Measurements from ENCODE around the gene CCDC85B. TPM values are rescaled to one million over a fixed set of nuclear protein-coding genes. Genes with fewer than 3 reads are reported as not detected.

CCDC85B gene
- total and polyA plus RNA-seq, 8 donors: 7.0 to 68.9 (median 29.7) TPM

DNA sequence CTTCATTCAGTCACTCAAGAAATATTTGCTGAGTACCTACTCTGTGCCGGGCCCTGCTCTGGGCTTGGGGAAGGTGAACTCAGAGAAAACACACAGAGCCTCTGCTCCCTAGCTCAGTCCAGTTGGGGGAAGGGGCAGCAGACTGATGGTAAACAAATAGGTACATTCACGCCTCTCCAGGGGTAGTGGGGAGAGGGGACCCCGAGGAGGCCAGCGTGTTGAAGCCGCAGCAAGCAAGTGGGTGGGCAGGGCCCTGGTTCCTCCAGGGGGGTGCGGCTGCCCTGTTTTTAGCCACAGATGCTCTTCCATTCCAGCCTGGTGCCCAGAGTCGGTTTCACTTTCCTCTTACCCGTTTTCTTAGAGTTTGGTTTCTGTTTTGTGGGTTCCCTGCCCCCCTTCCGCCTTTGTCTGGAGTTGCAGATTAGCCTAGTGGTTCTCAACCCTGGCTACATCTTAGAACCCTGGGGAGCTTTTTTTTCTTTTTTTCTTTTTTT is 37.5 kb downstream of the CCDC85B start:
- Histone ChIP-seq H3K9me3 (no peaks in the 10 kb centered on the region), H3K4me3 (no peak overlapping the region), H3K27ac (peak overlapping the region; percentile 51 to 77 (median 62)), H3K36me3 (peaks cover 4 to 18% (median 10%) of the 10 kb centered on the region in 4 donors), H3K4me1 (peaks cover 0 to 9% (median 0%) of the 10 kb centered on the region in 4 donors), H3K27me3 (peaks cover 0 to 6% (median 0%) of the 10 kb centered on the region in 3 donors)
- DNase-seq: peak; percentile 55 to 75
- TF ChIP-seq EP300 (IDR thresholded peaks at IDR 0.05): no peak
- no peak for TF ChIP-seq POLR2A (IDR thresholded peaks at IDR 0.05)
- TF ChIP-seq POLR2AphosphoS5 (IDR thresholded peaks at IDR 0.05): no peak
- no peak for TF ChIP-seq CTCF (IDR thresholded peaks at IDR 0.05)
- 29 to 36% (median 31%) methylated on average over 9 of the region's 9 CpGs for WGBS, 5 donors
- intact Hi-C loops (cut with DNase I; ENCODE audit: low total_unique reads): no loop called here

GRCh38 chr11:65928667-65929066 is 38.2 kb downstream of the CCDC85B start:
- 61 to 65% (median 65%) methylated on average over 4 to 6 of the region's 6 CpGs for WGBS, 5 donors
- intact Hi-C loops (cut with DNase I; ENCODE audit: low total_unique reads): no loop called here
- no peaks in the 10 kb centered on the region for H3K9me3 ChIP-seq
- peaks cover 0 to 9% (median 0%) of the 10 kb centered on the region in 4 donors for H3K4me1 ChIP-seq
- peaks cover 0 to 11% (median 3%) of the 10 kb centered on the region in 4 donors for H3K36me3 ChIP-seq
- H3K27ac ChIP-seq: peak overlapping the region in 2 of 5 donors; percentile 76 to 77
- TF ChIP-seq EP300 (IDR thresholded peaks at IDR 0.05) (no peak), CTCF (IDR thresholded peaks at IDR 0.05) (no peak), POLR2A (IDR thresholded peaks at IDR 0.05) (no peak), POLR2AphosphoS5 (IDR thresholded peaks at IDR 0.05) (no peak)
- DNase-seq: no peak
- peaks cover 0 to 13% (median 4%) of the 10 kb centered on the region in 3 donors for H3K27me3 ChIP-seq
- no peak overlapping the region for H3K4me3 ChIP-seq

DNA sequence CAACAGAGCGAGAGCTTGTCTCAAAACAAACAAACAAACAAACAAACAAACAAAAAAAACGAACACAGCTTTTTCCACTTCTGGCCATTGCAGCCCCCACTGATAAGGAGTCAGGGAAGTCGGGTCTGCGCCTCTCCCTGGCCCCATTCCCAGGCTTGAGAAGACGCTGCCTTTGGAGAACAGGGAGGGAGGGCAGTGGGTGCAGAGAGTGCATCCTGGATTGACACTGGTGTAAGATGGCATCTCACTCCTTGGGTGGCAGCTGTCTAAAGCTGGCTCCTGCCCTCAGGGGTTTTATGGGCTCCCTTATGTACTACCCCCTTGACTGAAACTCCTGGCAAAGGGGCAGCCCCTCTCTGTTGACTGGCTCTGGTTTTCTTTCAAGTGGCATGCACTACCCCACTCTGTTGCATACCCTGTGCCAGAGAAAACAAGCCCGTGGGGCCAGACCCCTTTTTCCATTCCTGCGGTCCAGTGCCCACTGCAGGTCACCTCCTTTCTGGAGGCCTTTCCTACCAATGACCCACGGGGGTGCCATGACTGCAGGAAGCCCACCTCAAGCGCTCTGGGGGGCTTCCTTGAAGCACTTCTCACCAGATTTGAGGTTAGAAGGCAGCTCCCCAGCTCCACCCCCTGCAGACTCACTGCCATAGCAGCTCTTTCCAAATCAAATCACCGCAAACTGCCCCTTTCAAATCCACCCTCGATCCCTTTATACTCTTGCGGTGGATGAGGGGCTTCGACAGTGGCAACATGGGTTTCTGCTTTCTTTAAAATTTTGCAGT is 41.5 kb downstream of the CCDC85B start:
- Histone ChIP-seq H3K27ac (no peak overlapping the region), H3K9me3 (no peaks in the 10 kb centered on the region), H3K27me3 (peaks cover 0 to 14% (median 4%) of the 10 kb centered on the region in 3 donors), H3K4me3 (no peak overlapping the region), H3K36me3 (no peaks in the 10 kb centered on the region), H3K4me1 (peaks cover 0 to 9% (median 0%) of the 10 kb centered on the region in 4 donors)
- DNase-seq: no peak
- WGBS, 5 donors: 41 to 62% (median 50%) methylated on average over 13 of the region's 13 CpGs
- TF ChIP-seq CTCF (IDR thresholded peaks at IDR 0.05) (no peak), POLR2AphosphoS5 (IDR thresholded peaks at IDR 0.05) (no peak), EP300 (IDR thresholded peaks at IDR 0.05) (no peak), POLR2A (IDR thresholded peaks at IDR 0.05) (no peak)
- intact Hi-C loops (cut with DNase I; ENCODE audit: low total_unique reads): no loop called here

DNA sequence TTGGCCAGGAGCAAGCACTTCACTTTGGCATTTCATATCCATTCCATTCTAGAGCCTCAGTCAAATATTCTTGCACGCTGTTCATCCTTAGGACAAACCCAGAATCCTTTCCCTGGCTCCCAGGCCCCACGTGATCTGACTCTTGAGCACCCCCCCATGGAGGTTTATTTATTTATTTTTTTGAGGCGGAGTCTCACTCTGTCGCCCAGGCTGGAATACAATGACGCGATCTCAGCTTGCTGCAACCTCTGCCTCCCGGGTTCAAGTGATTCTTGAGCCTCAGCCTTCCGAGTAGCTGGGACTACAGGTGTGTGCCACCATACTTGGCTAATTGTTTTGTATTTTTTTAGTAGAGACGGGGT is 42.1 kb downstream of the CCDC85B start:
- H3K36me3 ChIP-seq: no peaks in the 10 kb centered on the region
- H3K4me3 ChIP-seq: no peak overlapping the region
- no peak for TF ChIP-seq EP300 (IDR thresholded peaks at IDR 0.05)
- H3K27me3 ChIP-seq: peaks cover 0 to 19% (median 4%) of the 10 kb centered on the region in 3 donors
- intact Hi-C loops (cut with DNase I; ENCODE audit: low total_unique reads): no loop called here
- peaks cover 0 to 6% (median 0%) of the 10 kb centered on the region in 4 donors for H3K4me1 ChIP-seq
- no peaks in the 10 kb centered on the region for H3K9me3 ChIP-seq
- 29 to 45% (median 34%) methylated on average over 9 of the region's 9 CpGs for WGBS, 5 donors
- H3K27ac ChIP-seq: no peak overlapping the region
- no peak for DNase-seq

- H3K36me3 ChIP-seq: no peaks in the 10 kb centered on the region
- no peaks in the 10 kb centered on the region for H3K4me1 ChIP-seq
- intact Hi-C loops (cut with DNase I; ENCODE audit: low total_unique reads): no loop called here
- TF ChIP-seq CTCF (IDR thresholded peaks at IDR 0.05) (no peak), POLR2A (IDR thresholded peaks at IDR 0.05) (no peak), POLR2AphosphoS5 (IDR thresholded peaks at IDR 0.05) (no peak), EP300 (IDR thresholded peaks at IDR 0.05) (no peak)
- DNase-seq: no peak
- WGBS, 5 donors: 41 to 59% (median 50%) methylated on average over 4 of the region's 4 CpGs
- H3K27ac ChIP-seq: no peak overlapping the region
- H3K4me3 ChIP-seq: no peak overlapping the region
- peaks cover 0 to 32% (median 4%) of the 10 kb centered on the region in 3 donors for H3K27me3 ChIP-seq
- H3K9me3 ChIP-seq: no peaks in the 10 kb centered on the region
Measured at GRCh38 chr11:65934014-65934413, 43.5 kb downstream of the CCDC85B start.
